Neural cell (in vitro differentiated cells): Measurements from ENCODE around the gene DNASE1L2.

ENCODE experiments used
- EP300 ChIP-seq: fragments of 450-650 bp; conservative IDR thresholded peaks from 2 replicates; pipeline ENCODE4 v1.6.1; 2014; ENCODE audit warnings: antibody characterized with exemption, mild to moderate bottlenecking, moderate library complexity; ENCODE audit not compliant: poor library complexity, severe bottlenecking
- EZH2 ChIP-seq: fragments of 200-600, 300-800 bp; shearing (Covaris generic), sonication (generic); IDR thresholded peaks from 2 replicates; pipeline ENCODE4 v1.6.1; 2014; ENCODE audit warnings: antibody characterized with exemption, low read length, borderline replicate concordance, mild to moderate bottlenecking; ENCODE audit not compliant: insufficient read depth, poor library complexity, severe bottlenecking
- MXI1 ChIP-seq: fragments of 450-650 bp; conservative IDR thresholded peaks from 2 replicates; pipeline ENCODE4 v1.6.1; 2014; ENCODE audit warnings: antibody characterized with exemption, mild to moderate bottlenecking; ENCODE audit not compliant: poor library complexity, severe bottlenecking
- TF ChIP-seq, protein P1 (sequence below): fragments of 450-650 bp; IDR thresholded peaks from 2 replicates; pipeline ENCODE4 v1.5.1; 2014; ENCODE audit warnings: antibody characterized with exemption, mild to moderate bottlenecking, moderate library complexity; ENCODE audit not compliant: poor library complexity, severe bottlenecking

DNA sequence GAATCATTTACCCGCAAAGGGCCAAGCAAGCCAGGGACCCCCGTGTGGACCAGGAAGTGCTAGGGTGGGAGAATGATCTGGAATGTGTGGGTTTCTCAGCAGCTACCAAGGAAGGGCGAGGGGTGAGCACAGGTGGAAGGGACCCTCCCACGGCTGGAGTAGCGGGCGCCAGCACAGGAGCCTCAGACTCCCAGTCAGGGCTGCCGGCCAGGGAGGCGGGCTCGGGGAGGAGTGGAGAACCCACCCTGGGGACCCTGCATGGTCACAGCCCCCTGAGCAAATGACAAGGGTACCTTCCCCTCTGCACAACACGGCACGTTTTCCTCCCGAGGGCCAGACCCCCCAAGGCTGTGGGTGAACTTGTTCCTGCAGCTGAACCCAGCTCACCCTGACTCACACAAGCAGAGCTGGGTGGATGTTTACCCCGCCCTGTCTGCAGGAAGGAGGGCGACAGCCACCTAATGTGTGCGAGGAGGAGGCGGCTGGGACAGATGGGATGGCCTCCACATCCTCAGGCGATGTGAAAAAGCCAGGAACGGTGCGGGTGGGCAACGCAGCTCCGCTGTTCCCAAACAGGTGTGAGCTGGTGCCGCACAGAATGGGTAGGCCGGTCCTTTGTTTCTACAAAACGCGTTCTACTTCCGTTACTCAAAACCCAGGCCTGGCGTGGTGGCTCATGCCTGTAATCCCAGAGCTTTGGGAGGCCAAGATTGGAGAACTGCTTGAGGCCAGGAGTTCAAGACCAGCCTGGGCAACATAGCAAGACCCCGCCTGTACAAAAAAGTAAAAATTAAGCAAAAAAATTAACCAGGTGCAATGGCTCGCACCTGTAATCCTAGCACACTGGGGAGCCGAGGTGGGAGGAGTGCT, 8.9 kb downstream of the DNASE1L2 start:
- TF ChIP-seq EP300 (no peak), EZH2 (no peak), MXI1 (no peak)
- TF ChIP-seq, protein P1, sequence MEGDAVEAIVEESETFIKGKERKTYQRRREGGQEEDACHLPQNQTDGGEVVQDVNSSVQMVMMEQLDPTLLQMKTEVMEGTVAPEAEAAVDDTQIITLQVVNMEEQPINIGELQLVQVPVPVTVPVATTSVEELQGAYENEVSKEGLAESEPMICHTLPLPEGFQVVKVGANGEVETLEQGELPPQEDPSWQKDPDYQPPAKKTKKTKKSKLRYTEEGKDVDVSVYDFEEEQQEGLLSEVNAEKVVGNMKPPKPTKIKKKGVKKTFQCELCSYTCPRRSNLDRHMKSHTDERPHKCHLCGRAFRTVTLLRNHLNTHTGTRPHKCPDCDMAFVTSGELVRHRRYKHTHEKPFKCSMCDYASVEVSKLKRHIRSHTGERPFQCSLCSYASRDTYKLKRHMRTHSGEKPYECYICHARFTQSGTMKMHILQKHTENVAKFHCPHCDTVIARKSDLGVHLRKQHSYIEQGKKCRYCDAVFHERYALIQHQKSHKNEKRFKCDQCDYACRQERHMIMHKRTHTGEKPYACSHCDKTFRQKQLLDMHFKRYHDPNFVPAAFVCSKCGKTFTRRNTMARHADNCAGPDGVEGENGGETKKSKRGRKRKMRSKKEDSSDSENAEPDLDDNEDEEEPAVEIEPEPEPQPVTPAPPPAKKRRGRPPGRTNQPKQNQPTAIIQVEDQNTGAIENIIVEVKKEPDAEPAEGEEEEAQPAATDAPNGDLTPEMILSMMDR = no peak
